ENCODE measurements around the gene KRTAP9-7. TPM values are rescaled to one million over a fixed set of nuclear protein-coding genes. Genes with fewer than 3 reads are reported as not detected.
A peak's percentile ranks its signal among the peaks of the same experiment; 100 is the strongest.

The KRTAP9-7 gene
- total RNA-seq, 2 donors from 2014 or later: not detected

- H3K9me3 Mint-ChIP-seq: no peaks in the 10 kb centered on the region
- peaks cover 0 to 2% of the 10 kb centered on the region in 2 donors for H3K27me3 Mint-ChIP-seq
- no peak overlapping the region for H3K27ac Mint-ChIP-seq
- peaks cover 6% of the 10 kb centered on the region for H3K36me3 Mint-ChIP-seq
- H3K4me1 Mint-ChIP-seq (ENCODE audit: low read depth in 2 of 2): no peaks in the 10 kb centered on the region
- no peak overlapping the region for H3K4me3 Mint-ChIP-seq
- DNase-seq (ENCODE audit: low spot score) (no peak), ATAC-seq (no peak)
Measured at GRCh38 chr17:41318231-41318630, 42.7 kb downstream of the KRTAP9-7 start.

DNA sequence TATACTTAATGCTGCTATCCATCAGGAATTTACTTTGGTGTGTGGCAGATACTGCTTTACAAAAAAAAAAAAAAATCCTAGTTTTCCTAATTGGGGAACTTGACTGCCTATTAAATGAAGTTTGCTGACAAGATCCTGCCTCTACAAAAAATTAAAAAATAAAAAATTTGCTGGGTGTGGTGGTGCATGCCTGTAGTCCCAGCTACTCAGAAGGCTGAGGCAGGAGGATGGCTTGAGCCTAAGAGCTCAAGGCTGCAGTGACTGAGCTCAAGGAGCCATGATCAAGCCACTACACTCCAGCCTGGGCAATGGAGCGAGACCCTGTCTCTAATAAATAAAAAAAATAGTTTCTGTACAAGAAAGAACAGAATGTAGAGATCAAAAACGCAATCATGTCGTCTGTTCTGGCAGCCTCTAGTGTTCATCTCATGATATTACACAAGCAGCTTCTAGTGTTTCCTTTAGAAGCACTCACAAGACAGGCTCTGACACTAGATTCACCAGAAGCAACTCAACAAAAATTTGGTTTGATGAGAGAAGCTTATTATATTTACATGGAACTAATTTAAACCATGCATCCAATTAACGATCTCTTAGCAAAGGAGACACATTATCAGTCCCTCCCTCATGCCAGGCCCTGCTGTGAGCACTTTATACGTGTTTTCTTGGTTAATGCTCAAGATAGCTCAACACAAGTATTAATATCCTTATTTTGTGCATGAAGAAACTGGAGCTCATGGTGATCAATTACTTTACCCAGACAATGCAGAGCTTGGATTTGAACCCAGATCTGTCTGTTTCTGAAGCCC is 46.8 kb downstream of the KRTAP9-7 start:
- H3K27ac Mint-ChIP-seq: no peak overlapping the region

GRCh38 chr17:41322903-41323895 is 47.7 kb downstream of the KRTAP9-7 start:
- Mint-ChIP-seq H3K36me3 (peaks cover 6% of the 10 kb centered on the region), H3K9me3 (no peaks in the 10 kb centered on the region), H3K4me1 (ENCODE audit: low read depth in 2 of 2) (no peaks in the 10 kb centered on the region), H3K4me3 (no peak overlapping the region), H3K27me3 (no peaks in the 10 kb centered on the region), H3K27ac (no peak overlapping the region)
- DNase-seq (ENCODE audit: low spot score): no peak
- no peak for ATAC-seq

More for the DNA sequence above, 46.8 kb downstream of the KRTAP9-7 start:
- DNase-seq (ENCODE audit: low spot score): no peak
- Mint-ChIP-seq H3K9me3 (no peaks in the 10 kb centered on the region), H3K36me3 (peaks cover 6% of the 10 kb centered on the region), H3K27me3 (no peaks in the 10 kb centered on the region), H3K4me3 (no peak overlapping the region), H3K4me1 (ENCODE audit: low read depth in 2 of 2) (no peaks in the 10 kb centered on the region)
- no peak for ATAC-seq

- no peak for DNase-seq (ENCODE audit: low spot score)
Measured at GRCh38 chr17:41324180-41325075, 48.9 kb downstream of the KRTAP9-7 start.

GRCh38 chr17:41325126-41325525 is 49.6 kb downstream of the KRTAP9-7 start:
- Mint-ChIP-seq H3K4me1 (ENCODE audit: low read depth in 2 of 2) (no peaks in the 10 kb centered on the region), H3K27me3 (no peaks in the 10 kb centered on the region), H3K4me3 (no peak overlapping the region), H3K27ac (no peak overlapping the region), H3K36me3 (peaks cover 1% of the 10 kb centered on the region), H3K9me3 (no peaks in the 10 kb centered on the region)
- ATAC-seq: no peak
- peak; percentile 58 for DNase-seq (ENCODE audit: low spot score)

More at GRCh38 chr17:41324180-41325075, 48.9 kb downstream of the KRTAP9-7 start:
- no peak overlapping the region for H3K27ac Mint-ChIP-seq
- no peak overlapping the region for H3K4me3 Mint-ChIP-seq
- no peaks in the 10 kb centered on the region for H3K27me3 Mint-ChIP-seq
- ATAC-seq: no peak
- H3K4me1 Mint-ChIP-seq (ENCODE audit: low read depth in 2 of 2): no peaks in the 10 kb centered on the region
- H3K36me3 Mint-ChIP-seq: peaks cover 6% of the 10 kb centered on the region
- H3K9me3 Mint-ChIP-seq: no peaks in the 10 kb centered on the region

DNA sequence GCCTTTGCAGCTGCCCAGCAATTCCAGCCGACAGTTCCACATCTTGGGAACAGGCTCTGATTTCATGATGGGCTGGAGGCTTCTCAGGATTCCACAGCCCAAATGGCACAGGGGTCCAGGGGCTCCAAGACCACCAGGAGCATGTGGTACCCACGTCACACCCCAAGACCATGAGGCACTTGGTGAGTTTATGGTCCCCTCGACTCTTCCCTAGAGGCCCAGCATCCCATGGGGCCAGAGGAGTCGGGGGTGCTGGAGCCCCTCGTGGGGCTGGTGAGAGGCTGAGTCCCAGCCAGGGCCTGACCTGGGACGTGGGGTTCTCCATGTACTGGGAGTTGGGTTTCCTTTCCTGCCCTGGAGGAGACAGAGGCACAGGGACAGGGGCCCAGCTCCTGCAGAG is 50.1 kb downstream of the KRTAP9-7 start:
- Mint-ChIP-seq H3K4me3 (no peak overlapping the region), H3K36me3 (no peaks in the 10 kb centered on the region), H3K4me1 (ENCODE audit: low read depth in 2 of 2) (no peaks in the 10 kb centered on the region), H3K27ac (no peak overlapping the region), H3K9me3 (no peaks in the 10 kb centered on the region), H3K27me3 (no peaks in the 10 kb centered on the region)
- ATAC-seq (no peak), DNase-seq (ENCODE audit: low spot score) (no peak)

Other genes with a start within 250 kb of the KRTAP9-7 start
- gene KRTAP1-5, start 248.5 kb upstream of the KRTAP9-7 start, total RNA-seq: not detected
- not detected for gene KRTAP1-4, start 245.5 kb upstream of the KRTAP9-7 start, total RNA-seq
- gene KRTAP1-3, start 240.8 kb upstream of the KRTAP9-7 start, total RNA-seq: not detected
- not detected for gene KRTAP1-1, start 234.2 kb upstream of the KRTAP9-7 start, total RNA-seq
- gene KRTAP2-1, start 228.4 kb upstream of the KRTAP9-7 start, total RNA-seq: not detected
- gene KRTAP2-2, start 220.5 kb upstream of the KRTAP9-7 start, total RNA-seq: not detected
- gene KRTAP2-3, start 215.6 kb upstream of the KRTAP9-7 start, total RNA-seq: not detected
- gene KRTAP2-4, start 209.8 kb upstream of the KRTAP9-7 start, total RNA-seq: not detected
- not detected for gene KRTAP4-7, start 191.5 kb upstream of the KRTAP9-7 start, total RNA-seq
- not detected for gene KRTAP4-8, start 177.6 kb upstream of the KRTAP9-7 start, total RNA-seq
- gene KRTAP4-16, start 173.5 kb upstream of the KRTAP9-7 start, total RNA-seq: not detected
- gene KRTAP4-9, start 170.3 kb upstream of the KRTAP9-7 start, total RNA-seq: not detected
- gene KRTAP4-11, start 157.3 kb upstream of the KRTAP9-7 start, total RNA-seq: not detected
- gene KRTAP4-12, start 151.5 kb upstream of the KRTAP9-7 start, total RNA-seq: not detected
- gene KRTAP4-6, start 135.2 kb upstream of the KRTAP9-7 start, total RNA-seq: not detected
- not detected for gene KRTAP4-5, start 125.9 kb upstream of the KRTAP9-7 start, total RNA-seq
- not detected for gene KRTAP4-4, start 115.0 kb upstream of the KRTAP9-7 start, total RNA-seq
- not detected for gene KRTAP4-3, start 107.5 kb upstream of the KRTAP9-7 start, total RNA-seq
- gene KRTAP4-2, start 97.5 kb upstream of the KRTAP9-7 start, total RNA-seq: not detected
- gene KRTAP4-1, start 90.8 kb upstream of the KRTAP9-7 start, total RNA-seq: not detected
- not detected for gene KRTAP9-1, start 85.8 kb upstream of the KRTAP9-7 start, total RNA-seq
- gene KRTAP9-2, start 49.0 kb upstream of the KRTAP9-7 start, total RNA-seq: not detected
- gene KRTAP9-3, start 43.2 kb upstream of the KRTAP9-7 start, total RNA-seq: not detected
- not detected for gene KRTAP9-8, start 37.7 kb upstream of the KRTAP9-7 start, total RNA-seq
- gene KRTAP9-4, start 26.0 kb upstream of the KRTAP9-7 start, total RNA-seq: not detected
- not detected for gene KRTAP9-9, start 20.3 kb upstream of the KRTAP9-7 start, total RNA-seq
- gene KRTAP9-6, start 10.3 kb upstream of the KRTAP9-7 start, total RNA-seq: not detected
- not detected for gene KRTAP29-1, start 27.2 kb downstream of the KRTAP9-7 start, total RNA-seq
- gene KRTAP16-1, start 33.6 kb downstream of the KRTAP9-7 start, total RNA-seq: not detected
- gene KRTAP17-1, start 40.0 kb downstream of the KRTAP9-7 start, total RNA-seq: not detected
- gene KRT33A, start 75.1 kb downstream of the KRTAP9-7 start, total RNA-seq: not detected
- gene KRT33B, start 94.1 kb downstream of the KRTAP9-7 start, total RNA-seq: not detected
- not detected for gene KRT34, start 106.6 kb downstream of the KRTAP9-7 start, total RNA-seq
- gene KRT31, start 121.9 kb downstream of the KRTAP9-7 start, total RNA-seq: not detected
- gene KRT37, start 148.9 kb downstream of the KRTAP9-7 start, total RNA-seq: not detected
- not detected for gene KRT38, start 165.3 kb downstream of the KRTAP9-7 start, total RNA-seq
- not detected for gene KRT32, start 191.7 kb downstream of the KRTAP9-7 start, total RNA-seq
- not detected for gene KRT35, start 205.5 kb downstream of the KRTAP9-7 start, total RNA-seq
- not detected for gene KRT36, start 214.2 kb downstream of the KRTAP9-7 start, total RNA-seq
- not detected for gene KRT13, start 229.9 kb downstream of the KRTAP9-7 start, total RNA-seq
- gene KRT15, start 243.2 kb downstream of the KRTAP9-7 start, total RNA-seq: not detected

Data from natural killer cell treated with Interleukin-12 subunit alpha and Interleukin-12 subunit beta and Interleukin-15 and Interleukin-18, amount 100 ng/mL, for 72 hours (primary cell).